HL-60/S4 treated with phorbol 12-myristate 13-acetate at 8.2 ng/mL for 4 days and 3 days (cell line): Measurements from ENCODE around the gene APLP2.
"Not testable (repeated sequence)": the region's sequence is repeated elsewhere in the genome, so short reads cannot be mapped to it uniquely, and the experiment has no call there.

ENCODE experiments used
- in situ Hi-C: fragments of 300-500 bp; cut with MboI; formaldehyde crosslinking; loops from 2 replicates; pipeline ENCODE4 v1.15.0; 2022; ENCODE audit warnings: low sequenced_read_pairs

APLP2 gene

DNA sequence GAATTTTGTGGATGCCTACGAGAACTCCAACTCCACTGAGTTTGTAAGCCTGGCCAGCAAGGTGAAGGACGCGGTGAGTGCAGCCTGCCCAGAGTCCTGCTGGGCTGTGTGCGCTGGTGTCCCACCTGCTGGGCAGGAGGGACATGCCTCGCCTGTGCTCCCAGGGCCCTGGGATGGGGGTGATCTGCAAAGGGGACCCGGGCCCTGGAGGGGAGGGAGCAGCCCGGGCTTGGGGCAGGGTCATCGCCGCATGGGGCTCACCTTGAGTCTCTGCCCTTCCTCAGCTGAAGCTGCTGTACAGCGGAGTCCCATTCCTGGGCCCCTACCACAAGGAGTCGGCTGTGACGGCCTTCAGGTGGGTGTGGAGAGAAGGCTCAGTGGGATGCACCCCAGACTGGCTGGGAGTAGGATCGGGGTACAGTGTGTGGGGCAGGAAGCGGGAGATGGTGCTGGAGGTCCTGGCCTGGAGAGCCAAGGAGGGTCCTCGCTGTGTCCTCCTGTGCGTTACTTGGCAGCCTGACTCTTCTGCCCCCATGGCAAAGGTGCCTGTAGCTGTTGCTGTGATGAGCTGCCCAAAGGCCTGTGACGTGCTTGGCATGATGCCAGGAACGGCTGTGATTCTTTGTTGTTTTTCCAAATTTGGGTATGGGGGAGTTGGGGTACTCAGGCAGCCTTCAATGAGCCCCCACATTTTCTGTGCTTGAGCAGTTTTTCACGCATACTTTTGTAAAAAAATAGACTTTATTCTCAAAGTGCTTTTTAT lies 119.1 kb downstream of the APLP2 start:
- in situ Hi-C loops = no loop called here

DNA sequence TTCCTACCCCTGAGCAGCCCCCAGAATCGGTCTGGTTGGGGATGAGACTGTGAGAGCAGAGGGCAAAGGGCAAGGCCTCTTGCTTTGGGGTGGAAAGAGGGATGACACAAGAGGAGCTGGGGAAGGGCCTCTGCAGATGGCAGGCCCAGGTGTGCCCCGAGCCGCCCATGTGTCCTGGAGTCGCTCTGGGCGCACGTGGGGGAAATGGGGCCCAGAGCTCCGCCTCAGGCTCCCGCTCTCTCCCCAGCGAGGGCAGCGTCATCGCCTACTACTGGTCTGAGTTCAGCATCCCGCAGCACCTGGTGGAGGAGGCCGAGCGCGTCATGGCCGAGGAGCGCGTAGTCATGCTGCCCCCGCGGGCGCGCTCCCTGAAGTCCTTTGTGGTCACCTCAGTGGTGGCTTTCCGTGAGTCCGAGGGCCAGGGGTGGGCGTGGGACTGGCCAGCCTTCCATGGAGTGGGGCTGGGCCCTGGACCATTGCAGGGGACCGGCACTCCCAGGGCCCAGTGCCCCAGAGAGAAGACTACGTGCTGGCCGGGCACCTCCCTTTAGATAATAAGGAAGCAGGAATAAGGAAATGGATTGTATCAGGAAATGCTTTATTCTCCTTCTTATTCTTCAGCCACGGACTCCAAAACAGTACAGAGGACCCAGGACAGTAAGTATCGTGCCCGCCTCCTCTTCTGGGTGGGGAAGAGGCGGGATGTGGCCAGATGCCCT lies 120.0 kb downstream of the APLP2 start:
- in situ Hi-C loops = no loop called here

DNA sequence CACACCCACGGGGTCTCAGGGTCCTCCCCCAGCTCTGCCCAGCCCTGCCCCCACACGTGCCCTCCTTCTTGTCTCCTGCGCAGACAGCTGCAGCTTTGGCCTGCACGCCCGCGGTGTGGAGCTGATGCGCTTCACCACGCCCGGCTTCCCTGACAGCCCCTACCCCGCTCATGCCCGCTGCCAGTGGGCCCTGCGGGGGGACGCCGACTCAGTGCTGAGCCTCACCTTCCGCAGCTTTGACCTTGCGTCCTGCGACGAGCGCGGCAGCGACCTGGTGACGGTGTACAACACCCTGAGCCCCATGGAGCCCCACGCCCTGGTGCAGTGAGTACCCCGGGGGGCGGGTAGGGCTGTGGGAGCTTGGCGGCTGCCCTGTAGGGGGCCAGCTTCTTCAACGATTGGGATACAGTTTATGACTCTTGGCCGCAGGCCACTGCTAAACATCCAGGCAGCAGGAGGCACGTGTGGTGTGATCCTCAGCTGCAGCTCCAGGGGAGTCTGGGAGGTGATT lies 120.7 kb downstream of the APLP2 start:
- in situ Hi-C loops = no loop called here

DNA sequence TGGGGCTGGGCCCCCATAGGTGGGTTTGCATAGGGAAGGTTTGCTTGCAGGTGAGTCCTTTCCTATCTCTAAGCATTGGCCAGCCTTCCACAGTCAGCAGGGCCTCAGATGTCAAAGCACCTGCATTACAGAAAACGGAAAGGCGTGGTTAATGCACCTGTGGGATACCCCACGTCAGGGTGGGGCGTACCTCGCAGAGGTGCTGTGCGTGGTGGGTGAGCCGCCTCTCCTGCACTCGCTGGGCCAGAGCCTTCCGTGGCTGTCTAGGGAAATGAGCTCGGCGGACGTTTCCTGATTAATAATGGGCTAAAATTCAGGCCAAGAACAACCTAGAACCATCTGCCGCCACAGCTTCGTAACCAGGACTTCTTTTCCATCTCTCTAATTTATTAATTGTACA lies 122.2 kb downstream of the APLP2 start:
- in situ Hi-C loops = no loop called here

DNA sequence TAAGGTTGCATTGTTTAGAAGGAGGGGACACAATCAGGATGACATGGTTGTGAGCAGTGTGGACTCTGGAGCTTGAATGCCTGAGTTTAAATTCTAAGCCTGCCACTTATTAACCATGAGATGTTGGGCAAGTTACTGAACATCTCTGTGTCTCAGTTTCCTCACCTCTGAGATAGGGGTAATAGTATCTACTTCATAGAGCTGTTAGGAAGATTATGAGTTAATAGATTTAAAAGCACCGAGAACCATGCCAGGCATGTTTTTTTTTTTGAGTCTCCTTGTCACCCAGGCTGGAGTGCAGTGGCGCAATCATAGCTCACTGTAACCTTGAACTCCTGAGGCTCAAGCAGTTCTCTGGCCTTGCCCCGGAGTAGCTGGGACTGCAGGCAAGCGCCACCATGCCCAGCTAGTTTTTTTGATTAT lies 123.2 kb downstream of the APLP2 start:
- in situ Hi-C loops = no loop called here

DNA sequence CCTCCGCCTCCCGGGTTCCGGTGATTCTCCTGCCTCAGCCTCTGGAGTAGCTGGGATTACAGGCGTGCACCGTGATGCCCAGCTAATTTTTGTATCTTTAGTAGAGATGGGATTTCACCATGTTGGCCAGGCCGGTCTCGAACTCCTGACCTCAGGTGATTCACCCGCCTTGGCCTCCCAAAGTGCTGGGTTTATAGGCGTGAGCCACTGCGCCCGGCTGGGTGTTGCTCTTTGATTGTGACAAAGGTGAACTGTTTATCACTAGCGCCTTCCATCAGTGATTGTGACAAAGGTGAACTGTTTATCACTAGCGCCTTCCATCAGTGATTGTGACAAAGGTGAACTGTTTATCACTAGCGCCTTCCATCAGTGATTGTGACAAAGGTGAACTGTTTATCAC lies 123.9 kb downstream of the APLP2 start:
- in situ Hi-C loops = not testable (repeated sequence)
